Pons (tissue), 1 donor: ENCODE measurements around the gene TBCEL.
"Not testable (repeated sequence)": the region's sequence is repeated elsewhere in the genome, so short reads cannot be mapped to it uniquely, and the experiment has no call there.

Experiments used
- DNase-seq: peaks from one replicate; pipeline ENCODE4 v3.0.0-alpha.2; 2016; ENCODE audit warnings: low spot score

Gene TBCEL

DNA sequence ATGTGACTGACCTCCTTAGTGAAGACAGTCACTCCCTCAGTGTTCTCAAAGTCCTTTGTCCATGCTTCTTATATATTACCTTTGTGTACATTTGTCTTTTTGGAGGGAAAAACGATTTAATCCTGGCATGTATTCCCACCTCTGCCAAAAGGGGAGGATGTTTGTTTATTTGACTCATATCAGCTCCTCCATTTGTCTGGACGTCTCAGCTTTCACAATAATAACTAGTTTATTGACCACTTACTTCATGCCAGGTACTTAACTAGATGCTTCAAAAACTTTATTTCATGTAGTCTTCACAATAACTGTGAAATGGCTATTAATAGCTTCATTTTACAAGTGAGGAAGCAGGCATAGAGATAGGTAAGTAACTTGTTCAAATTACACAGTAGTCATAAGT, 5.3 kb downstream of the TBCEL start:
- DNase-seq: no peak

DNA sequence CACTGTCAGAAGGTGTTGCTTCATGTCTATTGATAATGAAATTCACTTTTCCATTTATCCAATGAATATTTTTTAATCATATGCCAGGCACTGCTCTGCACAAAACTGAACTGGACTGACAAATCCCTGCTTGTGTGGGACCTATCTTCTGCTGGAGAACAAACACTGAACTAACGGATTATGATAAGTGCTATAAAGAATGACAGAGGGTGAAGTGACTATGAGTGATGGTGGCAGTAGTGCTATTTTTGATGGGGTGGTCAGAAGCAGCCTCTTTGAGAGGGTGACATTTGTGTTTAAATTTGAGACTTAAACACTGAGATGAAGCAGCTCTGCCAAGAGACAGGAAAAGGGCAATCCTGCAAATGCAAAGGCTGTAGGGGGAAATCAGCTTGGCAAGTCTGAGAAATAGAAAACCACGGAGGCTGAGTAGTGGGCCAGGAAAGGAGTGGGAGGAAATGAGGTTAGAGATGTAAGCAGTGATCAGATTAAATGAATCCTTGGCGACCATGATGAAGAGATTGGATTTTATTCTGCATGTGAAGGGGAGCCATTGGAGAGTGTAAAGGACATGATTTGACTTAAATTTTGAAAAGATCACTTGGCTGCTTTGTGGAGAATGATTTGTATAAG, 6.0 kb downstream of the TBCEL start:
- DNase-seq: no peak

DNA sequence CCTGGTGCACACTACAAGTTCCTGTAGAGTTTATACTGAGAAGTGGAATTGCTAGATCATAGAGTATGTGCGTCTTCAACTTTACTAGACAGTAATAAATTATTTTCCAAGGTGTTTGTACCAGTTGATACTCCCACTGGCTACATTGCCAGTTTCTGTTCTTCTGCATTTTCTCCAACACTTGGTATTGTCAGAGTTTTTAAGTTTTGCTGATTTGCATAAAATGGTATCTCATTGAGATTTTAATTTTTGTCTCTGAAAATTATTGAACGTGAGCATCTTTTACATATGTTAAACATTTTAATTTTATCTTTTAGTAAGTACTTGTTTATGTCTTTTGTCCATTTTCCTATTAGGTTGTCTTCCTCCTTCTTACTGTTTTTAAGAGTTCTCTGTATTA, 7.3 kb downstream of the TBCEL start:
- no peak for DNase-seq

DNA sequence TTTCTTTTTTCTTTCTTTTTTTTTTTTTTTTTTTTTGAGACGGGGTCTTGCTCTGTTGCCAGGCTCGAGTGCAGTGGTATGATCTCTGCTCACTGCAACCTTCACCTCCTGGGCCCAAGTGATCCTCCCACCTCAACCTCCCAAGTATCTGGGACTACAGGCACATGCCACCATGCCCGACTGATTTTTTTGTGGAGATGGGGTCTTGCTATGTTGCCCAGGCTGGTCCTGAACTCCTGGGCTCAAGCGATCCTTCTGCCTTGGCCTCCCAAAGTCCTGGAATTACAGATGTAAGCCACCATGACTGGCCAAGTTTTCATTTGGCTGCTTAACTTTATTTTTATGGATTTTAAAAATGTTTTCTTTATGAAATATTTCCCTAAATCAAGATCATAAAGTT, 7.7 kb downstream of the TBCEL start:
- DNase-seq: not testable (repeated sequence)

DNA sequence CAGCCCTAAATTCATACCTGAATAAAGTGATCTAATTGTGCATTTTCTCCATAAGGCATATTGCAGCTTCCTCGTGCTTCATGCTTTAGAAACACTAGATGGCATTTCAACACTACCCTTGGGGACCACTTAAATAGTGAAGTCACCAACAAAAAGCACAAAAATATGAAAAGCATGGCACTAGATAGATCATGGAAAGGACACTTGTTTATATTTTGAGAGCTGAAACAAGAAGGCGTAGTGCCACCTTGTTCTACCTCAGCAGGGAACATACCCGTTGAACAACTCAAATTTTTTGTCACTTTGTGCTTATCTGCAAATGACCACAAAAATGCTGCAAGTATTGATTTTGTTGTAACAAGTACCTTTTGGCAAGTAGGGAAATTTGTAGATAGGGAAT, 8.6 kb downstream of the TBCEL start:
- DNase-seq: no peak

DNA sequence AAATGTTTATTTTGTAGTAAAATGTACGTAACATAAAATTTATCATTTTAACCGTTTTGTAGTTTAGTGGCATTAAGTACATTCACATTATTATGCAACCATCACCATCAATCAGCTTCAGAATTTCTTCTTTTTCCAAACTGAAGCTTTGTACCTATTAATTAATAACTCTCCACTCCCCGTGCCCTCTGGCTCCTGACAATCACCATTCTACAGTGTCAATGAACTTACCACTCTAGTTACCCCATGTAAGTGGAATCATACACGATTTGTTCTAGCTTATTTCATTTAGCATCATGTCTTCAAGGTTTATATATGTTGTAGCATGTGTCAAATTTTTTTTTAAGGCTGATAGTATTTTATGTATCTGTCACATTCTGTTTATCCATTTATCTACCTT, 9.7 kb downstream of the TBCEL start:
- DNase-seq: no peak

DNA sequence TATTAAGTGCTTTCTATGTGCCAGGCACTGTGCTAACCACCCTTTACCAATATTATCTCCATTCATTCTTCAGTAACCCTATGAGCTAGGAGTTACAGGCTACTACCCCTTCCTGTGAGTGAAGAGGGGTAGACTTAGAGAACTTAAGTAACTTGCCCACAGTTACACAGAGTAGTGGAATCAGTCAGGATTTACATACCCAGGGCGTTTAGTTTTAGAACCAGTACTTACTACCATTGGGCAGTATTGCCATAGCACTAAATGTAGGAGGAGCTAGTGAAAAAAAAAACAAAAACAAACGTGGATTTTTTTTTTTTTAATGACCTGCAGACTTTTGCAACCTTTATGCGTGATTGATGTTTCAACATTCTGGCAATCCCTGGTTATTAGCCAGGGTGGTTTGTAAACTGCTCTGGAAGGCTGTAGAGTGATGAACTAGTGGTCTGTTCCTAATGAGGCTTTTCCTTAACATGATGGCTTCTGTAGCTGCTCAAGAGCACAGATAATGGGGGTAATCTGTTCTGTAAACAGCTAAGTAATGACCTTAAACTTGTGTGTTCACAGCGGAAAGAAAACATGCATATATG, 11.4 kb downstream of the TBCEL start:
- DNase-seq: no peak

- DNase-seq: no peak
Observed at GRCh38 chr11:121035780-121036179, 11.9 kb downstream of the TBCEL start.

DNA sequence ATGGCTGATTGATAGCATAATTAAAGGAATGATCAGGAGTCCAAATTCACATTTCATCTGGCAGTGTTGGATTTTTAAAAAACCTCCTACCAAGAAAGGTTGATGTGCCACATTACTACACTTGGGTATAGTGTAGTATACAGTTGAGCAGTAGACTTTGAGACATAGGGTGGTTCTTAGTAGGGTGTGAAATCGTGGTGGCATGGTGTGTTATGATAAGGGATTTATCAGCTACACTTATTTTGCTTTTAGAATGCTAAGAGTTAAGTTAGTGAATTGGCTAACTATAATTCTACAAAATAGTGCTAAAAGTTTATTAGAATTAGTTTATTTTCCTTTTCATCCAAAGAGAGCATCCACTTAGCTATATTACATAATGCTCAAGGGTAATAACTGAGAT, 13.1 kb downstream of the TBCEL start:
- DNase-seq: no peak

- DNase-seq: no peak
Observed at GRCh38 chr11:121038648-121039409, 14.9 kb downstream of the TBCEL start.

- DNase-seq: no peak
Observed at GRCh38 chr11:121039971-121040613, 16.2 kb downstream of the TBCEL start.

DNA sequence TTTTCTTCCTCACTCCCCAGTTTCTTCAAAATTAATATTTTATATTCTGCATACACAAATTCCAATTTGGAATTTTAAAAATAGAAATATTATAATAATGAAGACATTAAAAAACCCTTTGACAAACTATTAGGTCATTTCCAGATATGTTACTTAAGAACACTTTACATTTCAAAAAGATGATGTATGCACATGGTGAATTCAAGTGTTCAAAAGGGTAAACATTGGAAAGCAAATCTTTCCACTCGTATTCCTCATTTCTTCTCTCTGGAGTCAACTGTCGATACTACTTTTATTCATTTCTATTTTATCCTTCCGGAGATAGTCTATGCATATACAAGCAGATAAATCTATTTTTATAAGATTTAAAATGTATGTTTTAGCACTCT, 16.7 kb downstream of the TBCEL start:
- no peak for DNase-seq

DNA sequence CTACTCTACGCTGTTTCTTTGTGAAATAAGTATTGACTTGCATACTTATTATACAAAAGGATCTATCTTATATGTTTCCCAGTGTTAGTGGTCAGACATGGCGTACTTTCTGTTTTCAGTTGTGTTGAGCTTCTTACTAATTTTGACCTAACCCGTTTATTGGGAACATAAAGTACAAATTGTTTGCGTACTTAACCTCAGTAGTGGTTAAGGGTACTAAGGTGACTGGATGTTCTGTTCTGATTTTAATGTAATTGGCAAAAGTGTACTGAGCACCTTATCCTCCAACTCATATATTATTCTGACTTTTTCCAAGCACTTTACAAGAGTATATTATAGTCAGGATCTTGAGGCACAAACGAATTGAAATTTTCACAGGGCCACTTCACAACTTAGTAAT, 17.2 kb downstream of the TBCEL start:
- DNase-seq: no peak

GRCh38 chr11:121042296-121042695, 18.4 kb downstream of the TBCEL start:
- DNase-seq: no peak

- no peak for DNase-seq
Observed at GRCh38 chr11:121047926-121048325, 24.0 kb downstream of the TBCEL start.

GRCh38 chr11:121048464-121049233, 24.7 kb downstream of the TBCEL start:
- no peak for DNase-seq

GRCh38 chr11:121053244-121053643, 29.3 kb downstream of the TBCEL start:
- no peak for DNase-seq

GRCh38 chr11:121054266-121054665, 30.4 kb downstream of the TBCEL start:
- no peak for DNase-seq

- no peak for DNase-seq
Observed at GRCh38 chr11:121055076-121055475, 31.2 kb downstream of the TBCEL start.

GRCh38 chr11:121057922-121058321, 34.0 kb downstream of the TBCEL start:
- no peak for DNase-seq

- DNase-seq: no peak
Observed at GRCh38 chr11:121058941-121059340, 35.0 kb downstream of the TBCEL start.

DNA sequence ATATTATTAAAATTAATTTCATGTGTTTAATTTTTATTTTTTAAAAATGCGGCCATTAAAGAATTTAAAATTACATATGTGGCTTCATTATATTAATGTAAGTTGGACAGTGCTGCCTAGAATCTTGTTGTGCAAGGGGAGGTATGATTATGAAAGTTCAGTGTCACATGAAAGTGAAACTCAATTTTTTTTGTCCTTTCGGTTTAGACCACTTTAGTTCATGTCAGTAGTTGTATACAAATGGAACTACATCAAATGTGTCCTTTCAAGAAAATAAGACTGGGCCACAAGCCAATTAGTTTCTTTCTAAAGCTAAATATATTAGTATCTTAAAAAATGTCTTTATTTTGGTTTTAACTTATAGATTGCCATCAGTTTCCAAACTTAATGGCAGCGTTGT, 35.7 kb downstream of the TBCEL start:
- DNase-seq: no peak
